ENCODE measurements around the gene PNPLA6.
"Not testable (repeated sequence)": the region's sequence is repeated elsewhere in the genome, so short reads cannot be mapped to it uniquely, and the experiment has no call there.

DNA sequence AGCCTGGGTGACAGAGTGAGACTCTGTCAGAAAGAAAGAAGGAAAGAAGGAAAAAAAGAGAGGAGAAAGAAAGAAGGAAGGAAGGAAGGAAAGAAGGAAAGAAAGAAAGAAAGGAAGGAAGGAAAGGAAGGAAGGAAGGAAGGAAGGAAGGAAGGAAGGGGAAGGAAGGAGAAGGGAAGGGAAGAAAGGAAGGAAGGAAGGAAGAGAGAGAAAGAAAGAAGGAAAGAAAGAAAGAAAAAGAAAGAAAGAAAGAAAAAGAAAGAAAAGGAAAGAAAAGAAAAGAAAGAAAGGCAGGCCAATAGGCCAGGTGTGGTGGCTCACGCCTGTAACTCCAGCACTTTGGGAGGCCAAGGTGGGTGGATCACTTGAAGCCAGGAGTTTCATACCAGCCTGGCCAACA, 41.9 kb downstream of the PNPLA6 start:
- TF ChIP-seq GABPA (IDR thresholded peaks at IDR 0.05; ENCODE audit: low read depth); GATA2 (CRISPR knock-in tag; IDR thresholded peaks at IDR 0.05); RAD21 (IDR thresholded peaks at IDR 0.05; ENCODE audit: low read length); CHD2 (IDR thresholded peaks at IDR 0.05; ENCODE audit: low read length, partially characterized antibody); POLR2AphosphoS5 (IDR thresholded peaks at IDR 0.05; ENCODE audit: low read depth, low read length); RCOR1 (IDR thresholded peaks at IDR 0.05; ENCODE audit: low read length); YY1 (IDR thresholded peaks at IDR 0.05; ENCODE audit: low read depth); EP300 (IDR thresholded peaks at IDR 0.05; ENCODE audit: borderline replicate concordance in 1 of 2, low read depth in 1 of 2, low read length in 1 of 2); NFIC (IDR thresholded peaks at IDR 0.05; ENCODE audit: borderline replicate concordance); FOSL2 (IDR thresholded peaks at IDR 0.05; ENCODE audit: borderline replicate concordance, low read depth): not testable (repeated sequence)
- TF ChIP-seq, protein P1, sequence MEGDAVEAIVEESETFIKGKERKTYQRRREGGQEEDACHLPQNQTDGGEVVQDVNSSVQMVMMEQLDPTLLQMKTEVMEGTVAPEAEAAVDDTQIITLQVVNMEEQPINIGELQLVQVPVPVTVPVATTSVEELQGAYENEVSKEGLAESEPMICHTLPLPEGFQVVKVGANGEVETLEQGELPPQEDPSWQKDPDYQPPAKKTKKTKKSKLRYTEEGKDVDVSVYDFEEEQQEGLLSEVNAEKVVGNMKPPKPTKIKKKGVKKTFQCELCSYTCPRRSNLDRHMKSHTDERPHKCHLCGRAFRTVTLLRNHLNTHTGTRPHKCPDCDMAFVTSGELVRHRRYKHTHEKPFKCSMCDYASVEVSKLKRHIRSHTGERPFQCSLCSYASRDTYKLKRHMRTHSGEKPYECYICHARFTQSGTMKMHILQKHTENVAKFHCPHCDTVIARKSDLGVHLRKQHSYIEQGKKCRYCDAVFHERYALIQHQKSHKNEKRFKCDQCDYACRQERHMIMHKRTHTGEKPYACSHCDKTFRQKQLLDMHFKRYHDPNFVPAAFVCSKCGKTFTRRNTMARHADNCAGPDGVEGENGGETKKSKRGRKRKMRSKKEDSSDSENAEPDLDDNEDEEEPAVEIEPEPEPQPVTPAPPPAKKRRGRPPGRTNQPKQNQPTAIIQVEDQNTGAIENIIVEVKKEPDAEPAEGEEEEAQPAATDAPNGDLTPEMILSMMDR (IDR thresholded peaks at IDR 0.05), result not testable (repeated sequence)
- TF ChIP-seq, protein P2, sequence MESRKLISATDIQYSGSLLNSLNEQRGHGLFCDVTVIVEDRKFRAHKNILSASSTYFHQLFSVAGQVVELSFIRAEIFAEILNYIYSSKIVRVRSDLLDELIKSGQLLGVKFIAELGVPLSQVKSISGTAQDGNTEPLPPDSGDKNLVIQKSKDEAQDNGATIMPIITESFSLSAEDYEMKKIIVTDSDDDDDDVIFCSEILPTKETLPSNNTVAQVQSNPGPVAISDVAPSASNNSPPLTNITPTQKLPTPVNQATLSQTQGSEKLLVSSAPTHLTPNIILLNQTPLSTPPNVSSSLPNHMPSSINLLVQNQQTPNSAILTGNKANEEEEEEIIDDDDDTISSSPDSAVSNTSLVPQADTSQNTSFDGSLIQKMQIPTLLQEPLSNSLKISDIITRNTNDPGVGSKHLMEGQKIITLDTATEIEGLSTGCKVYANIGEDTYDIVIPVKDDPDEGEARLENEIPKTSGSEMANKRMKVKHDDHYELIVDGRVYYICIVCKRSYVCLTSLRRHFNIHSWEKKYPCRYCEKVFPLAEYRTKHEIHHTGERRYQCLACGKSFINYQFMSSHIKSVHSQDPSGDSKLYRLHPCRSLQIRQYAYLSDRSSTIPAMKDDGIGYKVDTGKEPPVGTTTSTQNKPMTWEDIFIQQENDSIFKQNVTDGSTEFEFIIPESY (IDR thresholded peaks at IDR 0.05; ENCODE audit: borderline replicate concordance, low read depth), result not testable (repeated sequence)
- TF ChIP-seq, protein P3, sequence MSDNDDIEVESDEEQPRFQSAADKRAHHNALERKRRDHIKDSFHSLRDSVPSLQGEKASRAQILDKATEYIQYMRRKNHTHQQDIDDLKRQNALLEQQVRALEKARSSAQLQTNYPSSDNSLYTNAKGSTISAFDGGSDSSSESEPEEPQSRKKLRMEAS (IDR thresholded peaks at IDR 0.05; ENCODE audit: low read depth), result not testable (repeated sequence)
